ENCODE measurements around the gene ATP1A4.

The ATP1A4 gene

DNA sequence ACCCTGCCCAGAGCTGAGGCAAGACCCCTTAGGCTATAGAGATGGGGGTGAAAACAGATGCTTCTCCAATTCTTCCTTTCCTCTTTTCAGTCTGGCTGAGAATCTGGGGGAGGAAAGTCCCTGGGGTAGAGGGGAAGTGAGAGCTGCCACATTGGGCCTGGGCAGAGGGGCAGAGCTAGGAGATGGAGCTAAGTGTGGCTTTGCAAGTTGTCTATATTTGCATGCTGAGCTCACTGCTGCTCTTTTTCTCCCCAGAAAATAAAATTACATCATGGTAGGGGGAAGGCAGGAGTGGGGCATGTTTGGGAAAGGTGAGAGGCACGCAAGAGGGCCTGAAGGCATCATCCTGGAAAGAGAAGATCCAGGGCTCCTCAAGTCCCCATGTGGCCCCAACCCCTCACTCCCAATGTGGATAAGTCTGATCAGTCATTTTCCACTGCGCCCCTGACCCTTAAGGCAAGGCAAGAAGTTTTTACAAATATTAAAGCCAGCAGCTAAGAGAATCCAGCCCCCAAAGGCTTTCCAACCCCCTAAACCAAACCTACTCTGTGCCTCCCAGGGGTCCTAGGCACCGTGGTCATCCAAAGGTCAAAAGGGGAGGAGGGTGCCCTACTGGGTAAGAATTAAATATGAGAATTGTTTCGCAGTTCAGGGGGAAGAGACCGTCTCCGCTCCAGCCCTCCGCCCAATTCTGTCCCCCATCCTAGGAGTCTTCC lies 53.3 kb downstream of the ATP1A4 start:
- H3K9me3 ChIP-seq (ENCODE audit: insufficient read depth, low read depth, low read length): no peaks in the 10 kb centered on the region
- H3K27me3 ChIP-seq (ENCODE audit: insufficient read depth, low read length): no peaks in the 10 kb centered on the region
- peaks cover 33% of the 10 kb centered on the region for H3K4me1 ChIP-seq (ENCODE audit: insufficient read depth, low read length)
- H3K4me3 ChIP-seq (ENCODE audit: low read length): peak overlapping the region; percentile 58; the same call in 1 of the 2 replicates
- peak overlapping the region; percentile 40; the same call in 1 of the 2 replicates for H3K9ac ChIP-seq (ENCODE audit: low read depth, low read length)
- H3K36me3 ChIP-seq (ENCODE audit: insufficient read depth, low read depth, low read length): peaks cover 16% of the 10 kb centered on the region
- H3K27ac ChIP-seq (ENCODE audit: low read length): no peak overlapping the region

GRCh38 chr1:160205242-160206035 lies 54.0 kb downstream of the ATP1A4 start, which contains the start of gene PEA15:
Gene PEA15 (plus strand): TSS chr1:160205384. CDS start chr1:160211545, 6,161 bp downstream.
- peaks cover 41% of the 10 kb centered on the region for H3K4me1 ChIP-seq (ENCODE audit: insufficient read depth, low read length)

GRCh38 chr1:160206036-160206389 lies 54.6 kb downstream of the ATP1A4 start:
- Histone ChIP-seq H3K4me3 (ENCODE audit: low read length) (peak overlapping the region; percentile 88), H3K27ac (ENCODE audit: low read length) (no peak overlapping the region), H3K36me3 (ENCODE audit: insufficient read depth, low read depth, low read length) (peaks cover 20% of the 10 kb centered on the region), H3K9ac (ENCODE audit: low read depth, low read length) (peak overlapping the region; percentile 87; the same call in 1 of the 2 replicates), H3K4me1 (ENCODE audit: insufficient read depth, low read length) (peaks cover 41% of the 10 kb centered on the region), H3K27me3 (ENCODE audit: insufficient read depth, low read length) (no peaks in the 10 kb centered on the region), H3K9me3 (ENCODE audit: insufficient read depth, low read depth, low read length) (no peaks in the 10 kb centered on the region)

More at GRCh38 chr1:160205242-160206035, 54.0 kb downstream of the ATP1A4 start, which contains the start of gene PEA15:
- Histone ChIP-seq H3K36me3 (ENCODE audit: insufficient read depth, low read depth, low read length) (peaks cover 20% of the 10 kb centered on the region), H3K9me3 (ENCODE audit: insufficient read depth, low read depth, low read length) (no peaks in the 10 kb centered on the region), H3K27ac (ENCODE audit: low read length) (no peak within 1 kb of the TSS), H3K27me3 (ENCODE audit: insufficient read depth, low read length) (no peaks in the 10 kb centered on the region), H3K4me3 (ENCODE audit: low read length) (peak within 1 kb of the TSS; percentile 88), H3K9ac (ENCODE audit: low read depth, low read length) (peak within 1 kb of the TSS; percentile 87; the same call in 1 of the 2 replicates)

GRCh38 chr1:160206421-160207117 lies 55.2 kb downstream of the ATP1A4 start:
- H3K27me3 ChIP-seq (ENCODE audit: insufficient read depth, low read length): no peaks in the 10 kb centered on the region
- peaks cover 41% of the 10 kb centered on the region for H3K4me1 ChIP-seq (ENCODE audit: insufficient read depth, low read length)
- peak overlapping the region; percentile 88 for H3K4me3 ChIP-seq (ENCODE audit: low read length)
- H3K9me3 ChIP-seq (ENCODE audit: insufficient read depth, low read depth, low read length): no peaks in the 10 kb centered on the region
- peak overlapping the region; percentile 87; the same call in 1 of the 2 replicates for H3K9ac ChIP-seq (ENCODE audit: low read depth, low read length)
- peaks cover 25% of the 10 kb centered on the region for H3K36me3 ChIP-seq (ENCODE audit: insufficient read depth, low read depth, low read length)
- H3K27ac ChIP-seq (ENCODE audit: low read length): no peak overlapping the region

- Histone ChIP-seq H3K36me3 (ENCODE audit: insufficient read depth, low read depth, low read length) (peaks cover 31% of the 10 kb centered on the region), H3K27me3 (ENCODE audit: insufficient read depth, low read length) (no peaks in the 10 kb centered on the region), H3K27ac (ENCODE audit: low read length) (no peak overlapping the region), H3K9ac (ENCODE audit: low read depth, low read length) (no peak overlapping the region), H3K4me1 (ENCODE audit: insufficient read depth, low read length) (peaks cover 41% of the 10 kb centered on the region), H3K9me3 (ENCODE audit: insufficient read depth, low read depth, low read length) (no peaks in the 10 kb centered on the region), H3K4me3 (ENCODE audit: low read length) (peak overlapping the region; percentile 88; the same call in 1 of the 2 replicates)
Observed at GRCh38 chr1:160207118-160207650, 55.8 kb downstream of the ATP1A4 start.

DNA sequence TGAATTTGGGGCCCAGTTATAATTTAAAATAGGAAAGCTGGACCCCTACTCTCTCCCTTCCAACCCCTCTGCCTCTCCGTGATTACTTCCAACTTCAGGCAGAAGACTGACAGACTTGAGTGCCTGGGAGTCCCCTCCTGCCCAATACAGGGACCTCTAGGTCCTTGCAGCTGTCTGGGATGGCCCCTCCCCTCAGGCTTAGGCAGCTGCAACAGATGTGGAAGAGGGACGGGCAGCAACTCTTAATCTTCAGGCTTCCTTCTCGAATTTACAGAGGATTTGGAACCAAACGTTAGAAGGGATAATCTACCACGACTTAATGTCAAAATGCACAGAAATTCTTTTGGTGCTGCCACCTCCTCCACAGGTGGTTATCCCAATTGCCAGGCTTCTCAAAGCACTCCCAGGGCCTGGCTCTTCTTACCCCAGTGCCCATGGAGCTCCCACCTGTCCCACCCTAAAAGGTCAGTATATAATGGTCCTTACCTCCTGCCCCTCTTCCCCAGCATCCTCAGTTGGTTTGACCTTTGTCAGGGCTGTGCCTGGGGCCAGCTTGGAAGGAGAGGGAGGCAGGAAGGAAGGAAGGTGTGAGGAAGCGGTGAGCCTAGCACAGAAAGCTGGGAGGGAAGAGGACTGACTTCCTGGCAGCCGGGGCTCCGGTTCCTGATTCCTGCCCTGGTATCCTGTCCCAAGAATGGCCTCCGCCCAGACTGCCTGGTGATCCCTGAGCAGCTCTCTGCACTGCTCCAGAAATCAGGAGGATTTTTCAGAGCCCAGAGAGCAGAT lies 56.6 kb downstream of the ATP1A4 start:
- H3K27ac ChIP-seq (ENCODE audit: low read length): no peak overlapping the region
- H3K4me3 ChIP-seq (ENCODE audit: low read length): no peak overlapping the region
- no peak overlapping the region for H3K9ac ChIP-seq (ENCODE audit: low read depth, low read length)
- H3K4me1 ChIP-seq (ENCODE audit: insufficient read depth, low read length): peaks cover 41% of the 10 kb centered on the region
- no peaks in the 10 kb centered on the region for H3K27me3 ChIP-seq (ENCODE audit: insufficient read depth, low read length)
- H3K36me3 ChIP-seq (ENCODE audit: insufficient read depth, low read depth, low read length): peaks cover 39% of the 10 kb centered on the region
- H3K9me3 ChIP-seq (ENCODE audit: insufficient read depth, low read depth, low read length): no peaks in the 10 kb centered on the region

DNA sequence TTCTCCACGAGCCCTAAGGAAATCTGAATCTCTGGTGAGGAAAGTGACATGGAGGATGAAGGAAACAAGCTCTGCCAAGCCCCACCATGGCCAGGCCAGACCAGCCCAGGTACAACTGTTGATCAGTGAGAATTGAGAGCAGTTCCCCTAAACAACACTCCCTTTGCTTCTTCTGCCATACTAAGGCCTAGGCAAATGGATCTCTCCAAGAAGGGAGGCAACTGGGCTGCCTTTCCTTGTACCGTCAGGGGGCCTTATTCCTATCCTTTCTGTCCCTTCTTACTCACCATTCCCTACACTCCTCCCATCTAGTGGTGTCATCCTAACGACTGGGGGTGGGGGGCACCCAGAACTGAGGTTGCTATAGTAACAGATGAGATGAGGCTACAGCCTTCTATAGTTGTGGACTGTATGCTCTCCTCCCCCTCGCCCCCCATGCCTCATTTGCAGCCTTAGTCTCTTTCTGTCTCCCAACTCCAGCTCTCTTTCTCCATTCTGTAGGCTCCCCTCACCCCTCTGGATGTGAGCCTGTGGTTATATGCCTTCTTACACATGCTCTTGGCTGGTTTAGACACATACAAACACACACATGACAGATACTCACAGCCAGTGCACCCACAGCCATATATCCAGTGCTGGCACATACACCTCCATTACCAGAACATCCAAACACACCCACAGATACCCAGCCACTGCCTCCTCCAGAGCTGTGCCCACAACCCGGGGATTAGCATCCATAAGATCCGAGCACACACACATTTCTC lies 57.3 kb downstream of the ATP1A4 start:
- Histone ChIP-seq H3K9me3 (ENCODE audit: insufficient read depth, low read depth, low read length) (no peaks in the 10 kb centered on the region), H3K27me3 (ENCODE audit: insufficient read depth, low read length) (no peaks in the 10 kb centered on the region), H3K4me3 (ENCODE audit: low read length) (no peak overlapping the region), H3K4me1 (ENCODE audit: insufficient read depth, low read length) (peaks cover 41% of the 10 kb centered on the region), H3K36me3 (ENCODE audit: insufficient read depth, low read depth, low read length) (peaks cover 47% of the 10 kb centered on the region), H3K27ac (ENCODE audit: low read length) (no peak overlapping the region), H3K9ac (ENCODE audit: low read depth, low read length) (no peak overlapping the region)

GRCh38 chr1:160209321-160210046 lies 58.1 kb downstream of the ATP1A4 start:
- Histone ChIP-seq H3K4me1 (ENCODE audit: insufficient read depth, low read length) (peaks cover 38% of the 10 kb centered on the region), H3K9ac (ENCODE audit: low read depth, low read length) (no peak overlapping the region), H3K27me3 (ENCODE audit: insufficient read depth, low read length) (no peaks in the 10 kb centered on the region), H3K4me3 (ENCODE audit: low read length) (peak overlapping the region; percentile 11; the same call in 1 of the 2 replicates), H3K36me3 (ENCODE audit: insufficient read depth, low read depth, low read length) (peaks cover 54% of the 10 kb centered on the region), H3K27ac (ENCODE audit: low read length) (no peak overlapping the region), H3K9me3 (ENCODE audit: insufficient read depth, low read depth, low read length) (no peaks in the 10 kb centered on the region)

DNA sequence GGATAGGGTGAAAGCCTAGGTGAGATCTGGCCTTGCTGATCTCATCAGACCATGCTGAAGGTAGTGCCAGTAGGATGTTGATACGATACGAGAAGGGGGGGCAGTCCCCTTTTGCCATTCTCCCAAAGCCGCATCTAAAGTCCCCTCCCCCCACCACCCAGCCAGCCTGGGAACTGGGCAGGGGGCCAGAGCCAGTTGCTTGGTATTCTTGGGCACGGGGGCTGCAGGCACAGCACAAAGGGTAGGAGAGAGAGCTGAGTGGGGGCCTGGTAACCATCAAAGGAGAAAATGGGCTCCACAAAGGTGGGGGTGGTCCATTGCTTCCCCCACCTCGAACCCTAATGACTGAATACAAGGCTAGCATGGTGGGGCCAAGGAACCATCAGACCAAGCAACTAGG lies 59.2 kb downstream of the ATP1A4 start:
- Histone ChIP-seq H3K4me3 (ENCODE audit: low read length) (no peak overlapping the region; the same call in 1 of the 2 replicates), H3K27ac (ENCODE audit: low read length) (no peak overlapping the region), H3K27me3 (ENCODE audit: insufficient read depth, low read length) (no peaks in the 10 kb centered on the region), H3K4me1 (ENCODE audit: insufficient read depth, low read length) (peaks cover 34% of the 10 kb centered on the region), H3K9ac (ENCODE audit: low read depth, low read length) (no peak overlapping the region), H3K9me3 (ENCODE audit: insufficient read depth, low read depth, low read length) (no peaks in the 10 kb centered on the region), H3K36me3 (ENCODE audit: insufficient read depth, low read depth, low read length) (peaks cover 65% of the 10 kb centered on the region)
